DOHH2 (cell line): Measurements from ENCODE around the gene PYURF.

Experiments
- H3F3A ChIP-seq: fragments of 200-600 bp; sonication (generic), shearing (Covaris generic); 2 replicates; pipeline ENCODE4 v1.6.0; 2016; ENCODE audit warnings: antibody characterized with exemption, mild to moderate bottlenecking; ENCODE audit not compliant: control insufficient read depth, insufficient read depth
- H3K27ac ChIP-seq: fragments of 200-600 bp; sonication (generic); 2 replicates; pipeline ENCODE4 v1.5.1; 2014; ENCODE audit warnings: low read depth, mild to moderate bottlenecking, low read length, moderate library complexity
- H3K27me3 ChIP-seq: fragments of 200-600 bp; sonication (generic); 2 replicates; pipeline ENCODE4 v1.6.1; 2014; ENCODE audit warnings: mild to moderate bottlenecking, low read length, mixed read lengths; ENCODE audit not compliant: control insufficient read depth
- H3K36me3 ChIP-seq: fragments of 200-600 bp; sonication (generic); 2 replicates; pipeline ENCODE4 v1.6.1; 2014; ENCODE audit warnings: mild to moderate bottlenecking, low read length, moderate library complexity, mixed read lengths; ENCODE audit not compliant: control insufficient read depth
- H3K4me1 ChIP-seq: fragments of 200-600 bp; sonication (generic); 2 replicates; pipeline ENCODE4 v1.6.1; 2014; ENCODE audit warnings: mild to moderate bottlenecking, low read length, mixed read lengths; ENCODE audit not compliant: control insufficient read depth
- H3K4me2 ChIP-seq: fragments of 200-600 bp; sonication (generic); 2 replicates; pipeline ENCODE4 v1.6.0; 2014; ENCODE audit warnings: mild to moderate bottlenecking, low read length, moderate library complexity
- H3K4me3 ChIP-seq: fragments of 200-600 bp; sonication (generic); 2 replicates; pipeline ENCODE4 v1.5.1; 2014; ENCODE audit warnings: mild to moderate bottlenecking, low read length, mixed read lengths
- H3K79me2 ChIP-seq: fragments of 200-600 bp; sonication (generic); 2 replicates; pipeline ENCODE4 v1.6.1; 2014; ENCODE audit warnings: mild to moderate bottlenecking, low read length, mixed read lengths; ENCODE audit not compliant: control insufficient read depth
- H3K9me2 ChIP-seq: fragments of 200-600 bp; sonication (generic); replicated peaks from 2 replicates; pipeline ENCODE4 v1.6.1; 2014; ENCODE audit warnings: mild to moderate bottlenecking, low read length, mixed read lengths; ENCODE audit not compliant: control insufficient read depth
- H3K9me3 ChIP-seq: fragments of 200-600 bp; sonication (generic); 2 replicates; pipeline ENCODE4 v1.6.1; 2014; ENCODE audit warnings: antibody characterized with exemption, low read length, mixed read lengths; ENCODE audit not compliant: control insufficient read depth, insufficient read depth
- H4K20me1 ChIP-seq: fragments of 200-600 bp; sonication (generic); 2 replicates; pipeline ENCODE4 v1.6.0; 2014; ENCODE audit warnings: low read depth, mild to moderate bottlenecking, antibody characterized with exemption, low read length, moderate library complexity; ENCODE audit not compliant: control insufficient read depth, insufficient read depth
- EZH2phosphoT487 ChIP-seq: fragments of 200-600 bp; sonication (generic); IDR thresholded peaks from 2 replicates; pipeline ENCODE4 v1.6.1; 2017; ENCODE audit warnings: borderline replicate concordance, mild to moderate bottlenecking, antibody characterized with exemption, low read length, moderate library complexity, mixed read lengths
- TF ChIP-seq, protein P1 (sequence below): fragments of 200-600 bp; sonication (generic); IDR thresholded peaks from one replicate; pipeline ENCODE4 v1.5.1; 2014; ENCODE audit warnings: antibody characterized with exemption, mild to moderate bottlenecking, low read depth, low read length; ENCODE audit not compliant: poor library complexity, severe bottlenecking

Gene PYURF

DNA sequence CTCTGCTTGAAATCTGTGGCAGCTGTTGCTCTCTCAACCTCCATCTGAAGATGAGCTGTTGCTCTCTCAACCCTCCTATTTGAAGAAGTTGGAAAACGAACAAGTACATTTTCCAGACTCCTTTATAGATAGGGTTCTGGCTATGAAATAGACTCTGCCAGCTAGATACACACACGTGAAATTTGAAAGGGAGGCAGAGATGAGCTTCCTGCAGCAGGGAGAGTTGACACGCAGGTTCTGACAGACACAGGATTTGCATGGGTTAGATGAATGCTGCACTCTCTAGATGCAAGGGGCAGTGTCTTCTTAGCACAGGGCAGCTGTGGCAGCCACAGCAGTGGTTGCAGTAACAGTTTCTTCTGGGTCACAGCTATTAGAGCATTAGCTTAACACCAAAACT, 8.0 kb upstream of the PYURF start:
- no peaks in the 10 kb centered on the region for H3K36me3 ChIP-seq
- no peaks in the 10 kb centered on the region for H3K79me2 ChIP-seq
- H3K4me1 ChIP-seq = no peaks in the 10 kb centered on the region
- no peak overlapping the region for H3K27ac ChIP-seq
- H3K4me2 ChIP-seq = no peak overlapping the region
- H3F3A ChIP-seq = no peaks in the 10 kb centered on the region
- H3K9me3 ChIP-seq = no peaks in the 10 kb centered on the region
- H3K4me3 ChIP-seq = no peak overlapping the region
- no peaks in the 10 kb centered on the region for H3K9me2 ChIP-seq
- no peaks in the 10 kb centered on the region for H4K20me1 ChIP-seq
- no peaks in the 10 kb centered on the region; the same call in 1 of the 2 replicates for H3K27me3 ChIP-seq
- no peak for TF ChIP-seq EZH2phosphoT487
- TF ChIP-seq, protein P1, sequence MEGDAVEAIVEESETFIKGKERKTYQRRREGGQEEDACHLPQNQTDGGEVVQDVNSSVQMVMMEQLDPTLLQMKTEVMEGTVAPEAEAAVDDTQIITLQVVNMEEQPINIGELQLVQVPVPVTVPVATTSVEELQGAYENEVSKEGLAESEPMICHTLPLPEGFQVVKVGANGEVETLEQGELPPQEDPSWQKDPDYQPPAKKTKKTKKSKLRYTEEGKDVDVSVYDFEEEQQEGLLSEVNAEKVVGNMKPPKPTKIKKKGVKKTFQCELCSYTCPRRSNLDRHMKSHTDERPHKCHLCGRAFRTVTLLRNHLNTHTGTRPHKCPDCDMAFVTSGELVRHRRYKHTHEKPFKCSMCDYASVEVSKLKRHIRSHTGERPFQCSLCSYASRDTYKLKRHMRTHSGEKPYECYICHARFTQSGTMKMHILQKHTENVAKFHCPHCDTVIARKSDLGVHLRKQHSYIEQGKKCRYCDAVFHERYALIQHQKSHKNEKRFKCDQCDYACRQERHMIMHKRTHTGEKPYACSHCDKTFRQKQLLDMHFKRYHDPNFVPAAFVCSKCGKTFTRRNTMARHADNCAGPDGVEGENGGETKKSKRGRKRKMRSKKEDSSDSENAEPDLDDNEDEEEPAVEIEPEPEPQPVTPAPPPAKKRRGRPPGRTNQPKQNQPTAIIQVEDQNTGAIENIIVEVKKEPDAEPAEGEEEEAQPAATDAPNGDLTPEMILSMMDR = no peak

- peaks cover 8% of the 10 kb centered on the region; the same call in 1 of the 2 replicates for H3F3A ChIP-seq
- H3K27me3 ChIP-seq = no peaks in the 10 kb centered on the region
- TF ChIP-seq EZH2phosphoT487 = no peak
- TF ChIP-seq, protein P1 = no peak
- H3K79me2 ChIP-seq = no peaks in the 10 kb centered on the region
- H3K4me1 ChIP-seq = peaks cover 5% of the 10 kb centered on the region; the same call in 1 of the 2 replicates
- H3K9me3 ChIP-seq = no peaks in the 10 kb centered on the region
- H4K20me1 ChIP-seq = no peaks in the 10 kb centered on the region
- no peaks in the 10 kb centered on the region for H3K9me2 ChIP-seq
- no peak overlapping the region for H3K27ac ChIP-seq
- H3K4me3 ChIP-seq = no peak overlapping the region
- H3K36me3 ChIP-seq = no peaks in the 10 kb centered on the region
- H3K4me2 ChIP-seq = no peak overlapping the region
Observed at GRCh38 chr4:88528861-88529260, 5.3 kb upstream of the PYURF start.

- no peaks in the 10 kb centered on the region for H3K9me2 ChIP-seq
- H3K4me1 ChIP-seq = peaks cover 7% of the 10 kb centered on the region; the same call in 1 of the 2 replicates
- H3K9me3 ChIP-seq = no peaks in the 10 kb centered on the region
- H3K36me3 ChIP-seq = no peaks in the 10 kb centered on the region
- H3K79me2 ChIP-seq = peaks cover 6% of the 10 kb centered on the region
- H3K4me3 ChIP-seq = no peak overlapping the region
- H3K27ac ChIP-seq = no peak overlapping the region
- no peaks in the 10 kb centered on the region for H3K27me3 ChIP-seq
- no peak for TF ChIP-seq EZH2phosphoT487
- TF ChIP-seq, protein P1 = no peak
- peaks cover 8% of the 10 kb centered on the region; the same call in 1 of the 2 replicates for H3F3A ChIP-seq
- no peaks in the 10 kb centered on the region for H4K20me1 ChIP-seq
- no peak overlapping the region for H3K4me2 ChIP-seq
Observed at GRCh38 chr4:88527787-88528186, 4.2 kb upstream of the PYURF start.
